Measurements from ENCODE around the gene RBM42.
A peak's percentile ranks its signal among the peaks of the same experiment; 100 is the strongest.

RBM42 gene

GRCh38 chr19:35618857-35619256 is 10.0 kb upstream of the RBM42 start:
- Histone ChIP-seq H3K4me3 (ENCODE audit: insufficient read depth, low read depth, low read length, poor library complexity, severe bottlenecking) (no peak overlapping the region), H3K27ac (ENCODE audit: insufficient read depth, low read length, poor library complexity, severe bottlenecking) (no peak overlapping the region), H3K4me1 (ENCODE audit: control insufficient read depth, insufficient read depth, low read length, poor library complexity, severe bottlenecking) (no peaks in the 10 kb centered on the region), H3K9me3 (ENCODE audit: control insufficient read depth, low read length) (no peaks in the 10 kb centered on the region), H3K27me3 (replicated peaks; ENCODE audit: control insufficient read depth, insufficient read depth, low read length, poor library complexity, severe bottlenecking) (no peaks in the 10 kb centered on the region), H3K36me3 (ENCODE audit: control insufficient read depth, insufficient read depth, low read length) (peaks cover 10% of the 10 kb centered on the region)
- no peak for DNase-seq

GRCh38 chr19:35619290-35619923 is 9.4 kb upstream of the RBM42 start:
- Histone ChIP-seq H3K27ac (ENCODE audit: insufficient read depth, low read length, poor library complexity, severe bottlenecking) (no peak overlapping the region), H3K9me3 (ENCODE audit: control insufficient read depth, low read length) (no peaks in the 10 kb centered on the region), H3K4me1 (ENCODE audit: control insufficient read depth, insufficient read depth, low read length, poor library complexity, severe bottlenecking) (no peaks in the 10 kb centered on the region), H3K36me3 (ENCODE audit: control insufficient read depth, insufficient read depth, low read length) (peaks cover 10% of the 10 kb centered on the region), H3K27me3 (replicated peaks; ENCODE audit: control insufficient read depth, insufficient read depth, low read length, poor library complexity, severe bottlenecking) (no peaks in the 10 kb centered on the region), H3K4me3 (ENCODE audit: insufficient read depth, low read depth, low read length, poor library complexity, severe bottlenecking) (no peak overlapping the region)
- no peak for DNase-seq

- Histone ChIP-seq H3K4me3 (ENCODE audit: insufficient read depth, low read depth, low read length, poor library complexity, severe bottlenecking) (no peak overlapping the region), H3K36me3 (ENCODE audit: control insufficient read depth, insufficient read depth, low read length) (peaks cover 10% of the 10 kb centered on the region), H3K4me1 (ENCODE audit: control insufficient read depth, insufficient read depth, low read length, poor library complexity, severe bottlenecking) (no peaks in the 10 kb centered on the region), H3K27ac (ENCODE audit: insufficient read depth, low read length, poor library complexity, severe bottlenecking) (no peak overlapping the region), H3K9me3 (ENCODE audit: control insufficient read depth, low read length) (no peaks in the 10 kb centered on the region), H3K27me3 (replicated peaks; ENCODE audit: control insufficient read depth, insufficient read depth, low read length, poor library complexity, severe bottlenecking) (no peaks in the 10 kb centered on the region)
- DNase-seq = no peak
Observed at GRCh38 chr19:35620001-35620400, 8.8 kb upstream of the RBM42 start.

GRCh38 chr19:35621708-35622107 is 7.1 kb upstream of the RBM42 start:
- DNase-seq = no peak
- Histone ChIP-seq H3K9me3 (ENCODE audit: control insufficient read depth, low read length) (no peaks in the 10 kb centered on the region), H3K27ac (ENCODE audit: insufficient read depth, low read length, poor library complexity, severe bottlenecking) (no peak overlapping the region), H3K4me1 (ENCODE audit: control insufficient read depth, insufficient read depth, low read length, poor library complexity, severe bottlenecking) (no peaks in the 10 kb centered on the region), H3K27me3 (replicated peaks; ENCODE audit: control insufficient read depth, insufficient read depth, low read length, poor library complexity, severe bottlenecking) (no peaks in the 10 kb centered on the region), H3K36me3 (ENCODE audit: control insufficient read depth, insufficient read depth, low read length) (peaks cover 10% of the 10 kb centered on the region), H3K4me3 (ENCODE audit: insufficient read depth, low read depth, low read length, poor library complexity, severe bottlenecking) (no peak overlapping the region)

- H3K27ac ChIP-seq (ENCODE audit: insufficient read depth, low read length, poor library complexity, severe bottlenecking) = no peak overlapping the region
- H3K36me3 ChIP-seq (ENCODE audit: control insufficient read depth, insufficient read depth, low read length) = peaks cover 10% of the 10 kb centered on the region
- no peak for DNase-seq
- no peaks in the 10 kb centered on the region for H3K9me3 ChIP-seq (ENCODE audit: control insufficient read depth, low read length)
- H3K4me1 ChIP-seq (ENCODE audit: control insufficient read depth, insufficient read depth, low read length, poor library complexity, severe bottlenecking) = no peaks in the 10 kb centered on the region
- H3K4me3 ChIP-seq (ENCODE audit: insufficient read depth, low read depth, low read length, poor library complexity, severe bottlenecking) = no peak overlapping the region
- H3K27me3 ChIP-seq (replicated peaks; ENCODE audit: control insufficient read depth, insufficient read depth, low read length, poor library complexity, severe bottlenecking) = no peaks in the 10 kb centered on the region
Observed at GRCh38 chr19:35622750-35623149, 6.1 kb upstream of the RBM42 start.

- no peak for DNase-seq
- Histone ChIP-seq H3K4me1 (ENCODE audit: control insufficient read depth, insufficient read depth, low read length, poor library complexity, severe bottlenecking) (peaks cover 5% of the 10 kb centered on the region), H3K9me3 (ENCODE audit: control insufficient read depth, low read length) (no peaks in the 10 kb centered on the region), H3K4me3 (ENCODE audit: insufficient read depth, low read depth, low read length, poor library complexity, severe bottlenecking) (no peak overlapping the region), H3K27me3 (replicated peaks; ENCODE audit: control insufficient read depth, insufficient read depth, low read length, poor library complexity, severe bottlenecking) (no peaks in the 10 kb centered on the region), H3K27ac (ENCODE audit: insufficient read depth, low read length, poor library complexity, severe bottlenecking) (no peak overlapping the region), H3K36me3 (ENCODE audit: control insufficient read depth, insufficient read depth, low read length) (peaks cover 10% of the 10 kb centered on the region)
Observed at GRCh38 chr19:35623327-35624010, 5.4 kb upstream of the RBM42 start.

- H3K9me3 ChIP-seq (ENCODE audit: control insufficient read depth, low read length) = no peaks in the 10 kb centered on the region
- H3K4me3 ChIP-seq (ENCODE audit: insufficient read depth, low read depth, low read length, poor library complexity, severe bottlenecking) = peak overlapping the region; percentile 78
- H3K27me3 ChIP-seq (replicated peaks; ENCODE audit: control insufficient read depth, insufficient read depth, low read length, poor library complexity, severe bottlenecking) = no peaks in the 10 kb centered on the region
- H3K36me3 ChIP-seq (ENCODE audit: control insufficient read depth, insufficient read depth, low read length) = peaks cover 23% of the 10 kb centered on the region
- peak overlapping the region; percentile 78 for H3K27ac ChIP-seq (ENCODE audit: insufficient read depth, low read length, poor library complexity, severe bottlenecking)
- peaks cover 13% of the 10 kb centered on the region for H3K4me1 ChIP-seq (ENCODE audit: control insufficient read depth, insufficient read depth, low read length, poor library complexity, severe bottlenecking)
- DNase-seq = no peak
Observed at GRCh38 chr19:35628264-35628564, 622 bp upstream of the RBM42 start.

- no peak for DNase-seq
- H3K9me3 ChIP-seq (ENCODE audit: control insufficient read depth, low read length) = no peaks in the 10 kb centered on the region
Observed at GRCh38 chr19:35629332-35629633, 447 bp downstream of the RBM42 start.

GRCh38 chr19:35633727-35634440 is 5.0 kb downstream of the RBM42 start:
- peaks cover 66% of the 10 kb centered on the region for H3K36me3 ChIP-seq (ENCODE audit: control insufficient read depth, insufficient read depth, low read length)

More at GRCh38 chr19:35629332-35629633, 447 bp downstream of the RBM42 start:
- H3K36me3 ChIP-seq (ENCODE audit: control insufficient read depth, insufficient read depth, low read length) = peaks cover 34% of the 10 kb centered on the region
- H3K27ac ChIP-seq (ENCODE audit: insufficient read depth, low read length, poor library complexity, severe bottlenecking) = peak overlapping the region; percentile 78
- no peaks in the 10 kb centered on the region for H3K27me3 ChIP-seq (replicated peaks; ENCODE audit: control insufficient read depth, insufficient read depth, low read length, poor library complexity, severe bottlenecking)
- peaks cover 13% of the 10 kb centered on the region for H3K4me1 ChIP-seq (ENCODE audit: control insufficient read depth, insufficient read depth, low read length, poor library complexity, severe bottlenecking)
- peak overlapping the region; percentile 78 for H3K4me3 ChIP-seq (ENCODE audit: insufficient read depth, low read depth, low read length, poor library complexity, severe bottlenecking)

GRCh38 chr19:35636651-35637050 is 7.8 kb downstream of the RBM42 start:
- Histone ChIP-seq H3K9me3 (ENCODE audit: control insufficient read depth, low read length) (no peaks in the 10 kb centered on the region), H3K27me3 (replicated peaks; ENCODE audit: control insufficient read depth, insufficient read depth, low read length, poor library complexity, severe bottlenecking) (no peaks in the 10 kb centered on the region), H3K4me3 (ENCODE audit: insufficient read depth, low read depth, low read length, poor library complexity, severe bottlenecking) (no peak overlapping the region), H3K4me1 (ENCODE audit: control insufficient read depth, insufficient read depth, low read length, poor library complexity, severe bottlenecking) (peaks cover 4% of the 10 kb centered on the region), H3K36me3 (ENCODE audit: control insufficient read depth, insufficient read depth, low read length) (peaks cover 59% of the 10 kb centered on the region), H3K27ac (ENCODE audit: insufficient read depth, low read length, poor library complexity, severe bottlenecking) (no peak overlapping the region)
- DNase-seq = no peak

More at GRCh38 chr19:35633727-35634440, 5.0 kb downstream of the RBM42 start:
- no peak for DNase-seq
- H3K27ac ChIP-seq (ENCODE audit: insufficient read depth, low read length, poor library complexity, severe bottlenecking) = no peak overlapping the region
- no peaks in the 10 kb centered on the region for H3K9me3 ChIP-seq (ENCODE audit: control insufficient read depth, low read length)
- no peaks in the 10 kb centered on the region for H3K27me3 ChIP-seq (replicated peaks; ENCODE audit: control insufficient read depth, insufficient read depth, low read length, poor library complexity, severe bottlenecking)
- peaks cover 7% of the 10 kb centered on the region for H3K4me1 ChIP-seq (ENCODE audit: control insufficient read depth, insufficient read depth, low read length, poor library complexity, severe bottlenecking)
- H3K4me3 ChIP-seq (ENCODE audit: insufficient read depth, low read depth, low read length, poor library complexity, severe bottlenecking) = no peak overlapping the region

All from effector memory CD4-positive, alpha-beta T cell (primary cell).